Tibial nerve (tissue), 4 donors: ENCODE results near the gene RNPEPL1.

Experiments
- CTCF ChIP-seq, 5 experiments: fragments of 200-600 bp in 3 of 5; fragments of 450-650 bp in 2 of 5; sonication (generic) in 3 of 5; IDR thresholded peaks; one replicate each; pipeline ENCODE4 v1.5.1; 2016 to 2019; ENCODE audit warnings: antibody characterized with exemption in 5 of 5, mild to moderate bottlenecking in 3 of 5, moderate library complexity in 2 of 5
- EP300 ChIP-seq, 2 donors: sonication (generic); formaldehyde crosslinking; IDR thresholded peaks; one replicate each; pipeline ENCODE4 v1.6.1; 2017; ENCODE audit warnings: antibody characterized with exemption in 2 of 2, mild to moderate bottlenecking in 1 of 2

- TF ChIP-seq CTCF (IDR thresholded peaks at IDR 0.05) (no peak), EP300 (IDR thresholded peaks at IDR 0.05) (no peak)
Measured at GRCh38 chr2:240590681-240591111, 22.4 kb downstream of the RNPEPL1 start.
